Heart right ventricle (tissue), 16 donors: ENCODE measurements around the gene TP63. TPM values are rescaled to one million over a fixed set of nuclear protein-coding genes. Genes with fewer than 3 reads are reported as not detected.

ENCODE experiments used
- ATAC-seq, 8 donors: fragments of 200-7000 bp; cut with Tn5 transposase; one replicate each; pipeline ENCODE4 v1.9.1; 2020; ENCODE audit warnings: mild to moderate bottlenecking in 8 of 8, moderate library complexity in 8 of 8, moderate number of reproducible peaks in 1 of 8
- DNase-seq, 2 donors: peaks; one replicate each; pipeline ENCODE4 v3.0.0-alpha.2; 2020
- H3K27ac ChIP-seq, 10 donors: fragments of 200-600 bp; sonication (generic) in 2 of 10; one replicate each; pipeline versions ENCODE4 v1.5.0 to v1.8.0; 2020 to 2022; ENCODE audit warnings: mild to moderate bottlenecking in 3 of 10
- H3K27me3 ChIP-seq, 7 donors: fragments of 200-600 bp; one replicate each; pipeline ENCODE4 v1.8.0; 2021 to 2022; ENCODE audit warnings: mild to moderate bottlenecking in 2 of 7
- H3K36me3 ChIP-seq, 9 donors: fragments of 200-600 bp; sonication (generic) in 1 of 9; one replicate each; pipeline versions ENCODE4 v1.5.0 to v1.8.0; 2020 to 2022; ENCODE audit warnings: mild to moderate bottlenecking in 2 of 9
- H3K4me1 ChIP-seq, 9 donors: fragments of 200-600 bp; sonication (generic) in 1 of 9; one replicate each; pipeline versions ENCODE4 v1.5.0 to v1.8.0; 2020 to 2022; ENCODE audit warnings: mild to moderate bottlenecking in 4 of 9
- H3K4me3 ChIP-seq, 10 donors: fragments of 200-600 bp; sonication (generic) in 2 of 10; one replicate each; pipeline versions ENCODE4 v1.5.0 to v1.8.0; 2020 to 2022; ENCODE audit warnings: mild to moderate bottlenecking in 7 of 10, moderate library complexity in 2 of 10
- H3K9me3 ChIP-seq, 11 donors: fragments of 200-600 bp in 10 of 11; sonication (generic) in 2 of 11; one replicate each; pipeline versions ENCODE4 v1.5.0 to v1.8.0; 2013 to 2022; ENCODE audit warnings: mild to moderate bottlenecking in 2 of 11, control low read depth in 1 of 11, moderate library complexity in 1 of 11
- WGBS, 2 donors: extraction: QIAGEN DNeasy Blood & Tissue Kit; methylation state at CpG; one replicate each; pipeline ENCODE4 v1.1.7; 2013; ENCODE audit warnings: inconsistent platforms in 1 of 2; 5-methylcytosine and 5-hydroxymethylcytosine counted together
- intact Hi-C, 10 donors: fragments of 100-400 bp; cut with DNase I; formaldehyde crosslinking; loops; one replicate each; pipeline versions ENCODE4 v1.11.1 to v1.14.2; 2022
- polyA plus RNA-seq, 2 donors: library from polyadenylated mRNA; stranded (reverse); fragments of 200-250 nt; gene quantifications; one replicate each; pipeline ENCODE4 v1.2.3, GENCODE V29; 2013
- total RNA-seq, 10 donors: library from RNA; stranded (reverse); fragmentation: NEBNext Ultra II Directional in 3 of 10; extraction: Animal tissue kit (Norgen Biotek cat#: 25700) in 3 of 10; gene quantifications; one replicate each; pipeline versions ENCODE4 v1.2.1 to v1.2.4, GENCODE V29; 2021 to 2023
- TF ChIP-seq, protein P1 (sequence below), 9 donors: fragments of 200-600 bp; sonication (generic) in 2 of 9; IDR thresholded peaks; one replicate each; pipeline versions ENCODE4 v1.5.0 to v1.8.0; 2021 to 2022; ENCODE audit warnings: antibody characterized with exemption in 9 of 9, mild to moderate bottlenecking in 5 of 9, moderate library complexity in 1 of 9
- donor health status: Arrhythmogenic right ventricular cardiomyopathy.
- donor health status: ischemic (EF 13 %, LVEDD 7.1; RV severe dilation, severe dysfunction).
- donor health status: healthy with polysubstance abuse.
- donor health status: DM: no; HTN: yes; CAD: no.
- donor health status: DM: no; HTN: no; CAD: no.
- donor health status: ischemic (EF 25% LVEDD 6.9; RV normal size, moderate dysfunction).
- donor health status: ischemic (EF 25% LVEDD 5.7; RV mildly dilated, moderate dysfunction).
- donor health status: healthy.
- donor health status: DM: yes; HTN: yes; CAD: no.
- donor health status: Ischemic cardiomyopathy.
- donor health status: ischemic (EF 35%, LVEDD 5.7; RV mildly dilated, moderate dysfunction).
- donor health status: nonischemic (EF 11% LVEDD 7.7; RV severe dilation, severe dysfunction).
- donor health status: DM: yes; HTN: yes; CAD: no.
- donor health status: PGD.
- donor health status: ischemic (EF 29% LVEDD 5.4; RV normal size, mild dysfunction).
- donor health status: nonischemic (EF 23%, LVEDD 6.1; RV moderate dilation, normal function).

TP63 gene
- total and polyA plus RNA-seq, 12 donors, result 0.07 to 1.5 (median 0.49) TPM

GRCh38 chr3:189727158-189727557, 96.0 kb downstream of the TP63 start:
- H3K4me1 ChIP-seq, result peaks cover 0 to 5% (median 0%) of the 10 kb centered on the region in 9 donors
- intact Hi-C loops, result no loop called here
- no peak overlapping the region for H3K27ac ChIP-seq
- TF ChIP-seq, protein P1, sequence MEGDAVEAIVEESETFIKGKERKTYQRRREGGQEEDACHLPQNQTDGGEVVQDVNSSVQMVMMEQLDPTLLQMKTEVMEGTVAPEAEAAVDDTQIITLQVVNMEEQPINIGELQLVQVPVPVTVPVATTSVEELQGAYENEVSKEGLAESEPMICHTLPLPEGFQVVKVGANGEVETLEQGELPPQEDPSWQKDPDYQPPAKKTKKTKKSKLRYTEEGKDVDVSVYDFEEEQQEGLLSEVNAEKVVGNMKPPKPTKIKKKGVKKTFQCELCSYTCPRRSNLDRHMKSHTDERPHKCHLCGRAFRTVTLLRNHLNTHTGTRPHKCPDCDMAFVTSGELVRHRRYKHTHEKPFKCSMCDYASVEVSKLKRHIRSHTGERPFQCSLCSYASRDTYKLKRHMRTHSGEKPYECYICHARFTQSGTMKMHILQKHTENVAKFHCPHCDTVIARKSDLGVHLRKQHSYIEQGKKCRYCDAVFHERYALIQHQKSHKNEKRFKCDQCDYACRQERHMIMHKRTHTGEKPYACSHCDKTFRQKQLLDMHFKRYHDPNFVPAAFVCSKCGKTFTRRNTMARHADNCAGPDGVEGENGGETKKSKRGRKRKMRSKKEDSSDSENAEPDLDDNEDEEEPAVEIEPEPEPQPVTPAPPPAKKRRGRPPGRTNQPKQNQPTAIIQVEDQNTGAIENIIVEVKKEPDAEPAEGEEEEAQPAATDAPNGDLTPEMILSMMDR (IDR thresholded peaks at IDR 0.05), result no peak
- H3K27me3 ChIP-seq, result no peaks in the 10 kb centered on the region
- WGBS, 2 donors, result 93 to 94% methylated on average over 1 of the region's 1 CpG
- DNase-seq (no peak), ATAC-seq (no peak)
- H3K4me3 ChIP-seq, result no peak overlapping the region
- H3K9me3 ChIP-seq, result no peaks in the 10 kb centered on the region
- H3K36me3 ChIP-seq, result no peaks in the 10 kb centered on the region

- DNase-seq, result no peak
- H3K27me3 ChIP-seq, result no peaks in the 10 kb centered on the region
- peaks cover 0 to 5% (median 0%) of the 10 kb centered on the region in 9 donors for H3K4me1 ChIP-seq
- no peaks in the 10 kb centered on the region for H3K36me3 ChIP-seq
- TF ChIP-seq, protein P1 (IDR thresholded peaks at IDR 0.05), result no peak
- H3K4me3 ChIP-seq, result no peak overlapping the region
- no peak overlapping the region for H3K27ac ChIP-seq
- no peak for ATAC-seq
- no peaks in the 10 kb centered on the region for H3K9me3 ChIP-seq
- intact Hi-C loops, result no loop called here
- 52 to 55% methylated on average over 4 of the region's 4 CpGs for WGBS, 2 donors
These were observed 96.7 kb downstream of the TP63 start for GRCh38 chr3:189727898-189728297.

DNA sequence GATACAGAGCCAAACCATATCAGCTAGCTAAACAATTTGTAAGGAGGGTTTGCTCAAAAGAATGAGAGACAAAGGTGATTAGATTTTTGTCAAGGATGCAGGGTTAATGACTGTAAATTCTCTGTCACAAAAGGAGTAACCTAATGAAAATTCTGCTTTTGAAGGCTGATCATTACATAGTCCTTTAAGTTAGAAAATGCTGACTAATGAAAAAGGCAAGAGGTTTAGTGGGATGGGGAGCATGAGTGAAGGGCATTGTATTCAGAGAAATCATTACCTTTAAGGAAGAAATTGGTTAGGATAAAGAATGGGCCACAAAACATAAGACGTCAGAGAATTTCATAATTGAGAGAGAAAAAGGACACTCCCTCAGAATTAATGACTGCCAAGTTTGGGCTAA, 97.7 kb downstream of the TP63 start:
- H3K27ac ChIP-seq, result no peak overlapping the region
- WGBS, 2 donors, result 73 to 89% methylated on average over 1 of the region's 1 CpG
- H3K4me1 ChIP-seq, result peaks cover 0 to 5% (median 0%) of the 10 kb centered on the region in 9 donors
- H3K36me3 ChIP-seq, result no peaks in the 10 kb centered on the region
- ATAC-seq (no peak), DNase-seq (no peak)
- no peak overlapping the region for H3K4me3 ChIP-seq
- TF ChIP-seq, protein P1 (IDR thresholded peaks at IDR 0.05), result no peak
- no peaks in the 10 kb centered on the region for H3K9me3 ChIP-seq
- H3K27me3 ChIP-seq, result no peaks in the 10 kb centered on the region
- intact Hi-C loops, result no loop called here

DNA sequence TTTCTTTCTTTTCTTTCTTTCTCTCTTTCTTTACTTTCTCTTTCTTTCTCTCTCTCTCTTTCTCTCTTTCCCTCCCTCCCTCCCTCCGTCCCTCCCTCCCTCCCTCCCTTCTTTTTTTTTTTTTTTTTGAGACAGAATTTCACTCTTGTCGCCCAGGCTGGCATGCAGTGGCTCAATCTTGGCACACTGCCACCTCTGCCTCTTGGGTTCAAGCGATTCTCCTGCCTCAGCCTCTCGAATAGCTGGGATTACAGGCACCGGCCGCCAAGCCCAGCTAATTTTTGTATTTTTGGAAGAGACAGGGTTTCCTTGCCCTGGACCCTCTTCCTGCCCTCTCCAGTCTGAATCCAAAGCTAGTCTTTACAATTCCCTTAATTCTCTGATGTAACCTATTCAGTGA, 102.9 kb downstream of the TP63 start:
- Histone ChIP-seq H3K27ac (no peak overlapping the region), H3K9me3 (no peaks in the 10 kb centered on the region), H3K4me1 (no peaks in the 10 kb centered on the region), H3K36me3 (no peaks in the 10 kb centered on the region), H3K27me3 (no peaks in the 10 kb centered on the region), H3K4me3 (no peak overlapping the region)
- DNase-seq (no peak), ATAC-seq (no peak)
- TF ChIP-seq, protein P1 (IDR thresholded peaks at IDR 0.05), result no peak
- intact Hi-C loops, result no loop called here
- WGBS, 2 donors, result 67 to 84% methylated on average over 5 to 6 of the region's 6 CpGs

DNA sequence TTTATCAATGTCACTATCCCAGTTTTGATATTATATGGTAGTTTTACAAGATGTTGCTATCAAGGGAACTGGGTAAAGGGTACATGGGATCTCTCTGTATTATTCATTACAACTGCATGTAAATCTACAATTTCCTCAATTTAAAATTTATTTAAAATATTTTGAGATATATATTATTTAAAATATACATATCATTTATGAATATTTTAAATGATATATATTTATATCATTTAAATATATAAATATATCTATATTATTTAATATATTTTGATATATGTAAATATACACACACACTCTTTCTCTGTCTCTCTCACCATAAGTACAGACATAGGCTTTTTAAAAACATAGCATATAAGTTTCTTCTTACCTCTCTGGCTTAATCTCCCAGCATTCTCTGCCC, 104.7 kb downstream of the TP63 start:
- no peak overlapping the region for H3K4me3 ChIP-seq
- H3K4me1 ChIP-seq, result no peaks in the 10 kb centered on the region
- no peaks in the 10 kb centered on the region for H3K27me3 ChIP-seq
- ATAC-seq (no peak), DNase-seq (no peak)
- H3K36me3 ChIP-seq, result no peaks in the 10 kb centered on the region
- intact Hi-C loops, result no loop called here
- H3K27ac ChIP-seq, result no peak overlapping the region
- H3K9me3 ChIP-seq, result no peaks in the 10 kb centered on the region
- TF ChIP-seq, protein P1 (IDR thresholded peaks at IDR 0.05), result no peak
